Tibial artery (tissue), 4 donors: ENCODE measurements around the gene RUVBL2.

Source experiments
- DNase-seq, 2 donors: peaks; one replicate each; pipeline ENCODE4 v3.0.0-alpha.2; 2019
- H3K27ac ChIP-seq, 2 donors: fragments of 200-600 bp; sonication (generic) in 1 of 2; 1 replicate in 1 of 2; 2 replicates in 1 of 2; pipeline ENCODE4 v1.5.1; 2018 to 2019; ENCODE audit warnings: mild to moderate bottlenecking in 1 of 2
- H3K27me3 ChIP-seq, 2 donors: fragments of 200-600 bp; sonication (generic) in 1 of 2; one replicate each; pipeline versions ENCODE4 v1.5.1 to v1.6.0; 2016 to 2019
- H3K36me3 ChIP-seq, 3 donors: fragments of 200-600 bp; sonication (generic) in 2 of 3; one replicate each; pipeline ENCODE4 v1.5.1; 2016 to 2019; ENCODE audit warnings: mild to moderate bottlenecking in 2 of 3
- H3K4me1 ChIP-seq, 4 donors: fragments of 200-600 bp; sonication (generic) in 2 of 4; 1 replicate in 3 of 4; 2 replicates in 1 of 4; pipeline ENCODE4 v1.5.1; 2016 to 2019
- H3K4me3 ChIP-seq, 2 donors: fragments of 200-600 bp; sonication (generic) in 1 of 2; 1 replicate in 1 of 2; 2 replicates in 1 of 2; pipeline ENCODE4 v1.5.1; 2018 to 2019; ENCODE audit warnings: mild to moderate bottlenecking in 2 of 2
- H3K9me3 ChIP-seq, 3 donors: fragments of 200-600 bp; sonication (generic) in 1 of 3; one replicate each; pipeline ENCODE4 v1.5.1; 2016 to 2019
- CTCF ChIP-seq, 2 experiments: fragments of 200-600 bp in 1 of 2; fragments of 450-650 bp in 1 of 2; IDR thresholded peaks; one replicate each; pipeline ENCODE4 v1.5.1; 2017 to 2019; ENCODE audit warnings: antibody characterized with exemption in 2 of 2, mild to moderate bottlenecking in 1 of 2, moderate library complexity in 1 of 2
- intact Hi-C: fragments of 100-400 bp; cut with DNase I; formaldehyde crosslinking; loops from one replicate; pipeline ENCODE4 v1.15.0; 2023; ENCODE audit warnings: low total_unique reads

The RUVBL2 gene

GRCh38 chr19:48954595-48955307 is 38.9 kb upstream of the RUVBL2 start, which contains the start of gene BAX:
TSS of gene BAX (plus strand) at chr19:48954875. CDS start at chr19:48954929, 54 bp downstream.
- DNase-seq, result peak; percentile 94 to 99
- no peaks in the 10 kb centered on the region for H3K27me3 ChIP-seq
- peak within 1 kb of the TSS; percentile 79 to 99 for H3K4me3 ChIP-seq
- H3K4me1 ChIP-seq, result peaks cover 0 to 20% (median 15%) of the 10 kb centered on the region in 4 donors
- peak in 1 of 2 experiments; percentile 34 for TF ChIP-seq CTCF (IDR thresholded peaks at IDR 0.05)
- H3K27ac ChIP-seq, result peak within 1 kb of the TSS; percentile 91 to 94
- intact Hi-C loops, result no loop called here
- H3K9me3 ChIP-seq, result no peaks in the 10 kb centered on the region
- H3K36me3 ChIP-seq, result peaks cover 0 to 5% (median 0%) of the 10 kb centered on the region in 3 donors

GRCh38 chr19:48955308-48955958 is 38.3 kb upstream of the RUVBL2 start:
- peaks cover 0 to 9% (median 0%) of the 10 kb centered on the region in 3 donors for H3K36me3 ChIP-seq
- peak overlapping the region; percentile 79 to 99 for H3K4me3 ChIP-seq
- peaks cover 0 to 20% (median 15%) of the 10 kb centered on the region in 4 donors for H3K4me1 ChIP-seq
- no peaks in the 10 kb centered on the region for H3K9me3 ChIP-seq
- DNase-seq, result no peak
- no peak for TF ChIP-seq CTCF (IDR thresholded peaks at IDR 0.05)
- peak overlapping the region; percentile 91 to 94 for H3K27ac ChIP-seq
- no peaks in the 10 kb centered on the region for H3K27me3 ChIP-seq
- intact Hi-C loops, result no loop called here

- TF ChIP-seq CTCF (IDR thresholded peaks at IDR 0.05), result no peak
- intact Hi-C loops, result no loop called here
- Histone ChIP-seq H3K4me3 (no peak overlapping the region), H3K4me1 (peaks cover 0 to 30% (median 18%) of the 10 kb centered on the region in 4 donors), H3K27ac (no peak overlapping the region), H3K27me3 (no peaks in the 10 kb centered on the region), H3K36me3 (peaks cover 0 to 14% (median 0%) of the 10 kb centered on the region in 3 donors), H3K9me3 (no peaks in the 10 kb centered on the region)
- DNase-seq, result no peak
These were observed 35.7 kb upstream of the RUVBL2 start for GRCh38 chr19:48958006-48958405.

- peaks cover 0 to 14% (median 0%) of the 10 kb centered on the region in 3 donors for H3K36me3 ChIP-seq
- intact Hi-C loops, result loop anchor here (10.0 kb wide), 1 partner anchor 85 kb away; the partner anchor contains the start of gene PPP1R15A
- H3K4me1 ChIP-seq, result peaks cover 0 to 40% (median 30%) of the 10 kb centered on the region in 4 donors
- H3K27ac ChIP-seq, result no peak overlapping the region
- no peak overlapping the region for H3K4me3 ChIP-seq
- no peak for TF ChIP-seq CTCF (IDR thresholded peaks at IDR 0.05)
- DNase-seq, result no peak
- no peaks in the 10 kb centered on the region for H3K27me3 ChIP-seq
- no peaks in the 10 kb centered on the region for H3K9me3 ChIP-seq
These were observed 34.1 kb upstream of the RUVBL2 start for GRCh38 chr19:48959341-48960239.

GRCh38 chr19:48961051-48961649 is 32.5 kb upstream of the RUVBL2 start:
- Histone ChIP-seq H3K27ac (peak overlapping the region in 1 of 2 donors; percentile 97), H3K9me3 (no peaks in the 10 kb centered on the region), H3K4me3 (no peak overlapping the region), H3K36me3 (peaks cover 2 to 14% (median 3%) of the 10 kb centered on the region in 3 donors), H3K4me1 (peaks cover 0 to 32% (median 24%) of the 10 kb centered on the region in 4 donors), H3K27me3 (no peaks in the 10 kb centered on the region)
- intact Hi-C loops, result loop anchor here (10.0 kb wide), 1 partner anchor 86 kb away; the partner anchor contains the start of gene PPP1R15A
- TF ChIP-seq CTCF (IDR thresholded peaks at IDR 0.05), result no peak
- DNase-seq, result no peak
